ENCODE measurements around the gene FOXJ1.

DNA sequence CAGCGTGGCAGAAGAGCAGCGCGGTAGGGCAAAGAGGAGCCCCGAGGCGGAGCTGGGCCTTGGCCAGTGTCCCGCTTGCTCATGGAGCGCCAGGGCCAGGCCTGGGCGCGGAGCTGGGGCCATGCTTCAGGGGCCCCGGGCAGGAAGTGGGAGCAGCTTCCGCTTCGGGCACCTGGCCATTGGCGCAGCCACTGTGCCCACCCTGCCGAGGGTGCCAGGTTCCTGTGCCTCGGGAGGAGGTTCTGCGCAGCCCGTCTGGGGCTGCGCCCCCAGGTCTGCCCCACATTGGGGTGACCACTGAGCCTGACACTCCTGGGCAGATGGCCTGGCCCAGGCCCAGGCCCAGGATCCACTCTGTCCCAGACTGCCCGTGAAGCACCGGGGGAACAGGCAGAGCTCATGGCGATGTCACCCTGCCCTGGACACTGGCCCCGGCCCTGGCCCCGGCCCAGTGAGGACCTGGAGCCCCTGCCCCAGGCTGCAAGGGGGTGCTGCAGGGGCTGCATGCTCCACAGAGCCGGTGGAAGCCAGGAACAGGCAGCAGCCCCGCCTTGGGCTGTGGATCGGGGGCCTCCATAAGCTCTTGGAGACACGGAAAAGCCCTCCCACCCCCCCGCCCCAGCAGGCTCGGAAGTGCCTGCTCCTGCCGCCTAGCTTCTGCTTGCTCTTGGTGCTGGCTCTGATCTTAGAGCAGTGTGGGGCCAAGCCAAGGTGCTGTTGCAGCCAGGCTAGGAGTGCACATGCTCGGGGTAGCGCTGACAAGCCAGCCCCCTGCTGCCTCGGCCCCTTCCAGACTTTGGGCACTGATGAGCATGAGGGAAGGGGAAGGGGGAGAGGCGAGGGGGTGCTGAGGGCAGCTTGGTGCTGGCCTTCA, 35.9 kb upstream of the FOXJ1 start:
- TF ChIP-seq GTF2F1 (IDR thresholded peaks at IDR 0.05; ENCODE audit: low read length) (no peak), FOXA1 (IDR thresholded peaks at IDR 0.05) (no peak), FOXA1 (CRISPR knock-in tag; IDR thresholded peaks at IDR 0.05) (no peak), ZFX (CRISPR knock-in tag; IDR thresholded peaks at IDR 0.05; ENCODE audit: low read depth) (0 out of 2 replicates have a peak, but pooled peaks have one; percentile 10), CENPX (CRISPR knock-in tag; IDR thresholded peaks at IDR 0.05) (no peak)
